COLO668 (cell line): ENCODE data around the gene CRB1.
A peak's percentile ranks its signal among the peaks of the same experiment; 100 is the strongest.
"Not testable (repeated sequence)": the region's sequence is repeated elsewhere in the genome, so short reads cannot be mapped to it uniquely, and the experiment has no call there.

Experiments used
- DNase-seq: peaks from one replicate; lab custom pipeline; 2025; ENCODE audit not compliant: unreplicated experiment; lab: John Stamatoyannopoulos, UW

Gene CRB1

DNA sequence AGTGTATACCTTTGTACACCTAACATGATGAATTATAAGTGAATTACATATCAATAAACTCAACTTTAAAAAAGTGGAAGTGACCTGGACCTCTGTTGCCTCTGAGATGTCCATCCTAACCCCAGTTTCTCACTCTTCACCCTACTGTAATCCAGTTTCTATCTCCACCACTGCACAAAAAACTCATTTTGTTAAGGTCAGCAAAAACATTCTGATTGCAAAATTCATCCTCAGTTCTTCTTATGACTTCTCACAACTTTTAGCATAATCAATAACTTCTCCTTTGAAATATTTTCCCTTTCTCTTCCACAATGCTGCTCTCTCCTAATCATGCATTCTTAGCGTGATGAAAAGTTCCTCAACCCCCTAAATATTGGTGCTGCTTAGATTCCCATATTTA is 129.8 kb downstream of the CRB1 start:
- DNase-seq = no peak

GRCh38 chr1:197399755-197400521 is 131.9 kb downstream of the CRB1 start:
- DNase-seq = peak; percentile 10

DNA sequence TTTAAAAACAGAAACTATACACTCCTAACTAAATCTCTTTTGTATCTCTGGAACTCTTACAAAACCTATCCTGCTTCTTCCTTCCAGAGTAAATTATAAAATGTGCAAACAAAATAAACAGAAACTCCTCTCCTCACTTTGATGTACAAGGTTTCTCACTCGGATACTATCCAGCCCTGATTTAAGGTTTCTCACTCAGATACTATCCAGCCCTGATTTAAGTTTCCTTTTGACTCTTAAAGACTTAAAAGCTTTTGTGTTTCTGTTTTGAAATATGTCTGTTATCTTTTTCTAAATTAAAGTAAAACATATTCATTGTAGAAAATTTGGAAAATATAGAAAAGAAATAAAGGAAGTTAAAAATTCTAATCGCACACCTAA is 132.5 kb downstream of the CRB1 start:
- DNase-seq = no peak

- no peak for DNase-seq
These were observed 134.1 kb downstream of the CRB1 start for GRCh38 chr1:197402189-197402588.

DNA sequence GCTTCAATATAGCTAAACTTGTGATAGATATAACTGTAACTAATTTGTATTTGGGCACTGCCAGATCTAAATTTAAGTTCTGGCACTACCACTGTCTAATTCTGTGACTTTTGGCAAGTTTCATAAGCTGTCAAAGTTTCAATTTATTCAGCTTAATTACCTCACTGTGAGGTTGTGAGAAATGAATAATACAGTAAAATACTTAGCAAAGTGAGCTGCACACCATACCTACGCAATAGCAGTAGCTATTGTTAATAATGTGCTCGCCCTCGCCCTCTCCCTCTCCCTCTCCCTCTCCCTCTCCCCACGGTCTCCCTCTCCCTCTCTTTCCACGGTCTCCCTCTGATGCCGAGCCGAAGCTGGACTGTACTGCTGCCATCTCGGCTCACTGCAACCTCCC is 136.7 kb downstream of the CRB1 start:
- DNase-seq = not testable (repeated sequence)

DNA sequence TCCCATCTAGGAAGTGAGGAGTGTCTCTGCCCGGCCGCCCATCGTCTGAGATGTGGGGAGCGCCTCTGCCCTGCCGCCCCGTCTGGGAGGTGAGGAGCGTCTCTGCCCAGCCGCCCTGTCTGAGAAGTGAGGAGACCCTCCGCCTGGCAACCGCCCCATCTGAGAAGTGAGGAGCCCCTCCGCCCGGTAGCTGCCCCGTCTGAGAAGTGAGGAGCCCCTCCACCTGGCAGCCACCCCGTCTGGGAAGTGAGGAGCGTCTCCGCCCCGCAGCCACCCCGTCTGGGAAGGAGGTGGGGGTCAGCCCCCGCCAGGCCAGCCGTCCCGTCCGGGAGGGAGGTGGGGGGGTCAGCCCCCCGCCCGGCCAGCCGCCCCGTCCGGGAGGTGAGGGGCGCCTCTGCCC is 137.6 kb downstream of the CRB1 start:
- DNase-seq = not testable (repeated sequence)

GRCh38 chr1:197413564-197413963 is 145.5 kb downstream of the CRB1 start:
- DNase-seq = no peak

- DNase-seq = no peak
These were observed 147.2 kb downstream of the CRB1 start for GRCh38 chr1:197415221-197415620.

GRCh38 chr1:197418693-197419092 is 150.6 kb downstream of the CRB1 start:
- DNase-seq = no peak

GRCh38 chr1:197422993-197423392 is 154.9 kb downstream of the CRB1 start:
- no peak for DNase-seq

DNA sequence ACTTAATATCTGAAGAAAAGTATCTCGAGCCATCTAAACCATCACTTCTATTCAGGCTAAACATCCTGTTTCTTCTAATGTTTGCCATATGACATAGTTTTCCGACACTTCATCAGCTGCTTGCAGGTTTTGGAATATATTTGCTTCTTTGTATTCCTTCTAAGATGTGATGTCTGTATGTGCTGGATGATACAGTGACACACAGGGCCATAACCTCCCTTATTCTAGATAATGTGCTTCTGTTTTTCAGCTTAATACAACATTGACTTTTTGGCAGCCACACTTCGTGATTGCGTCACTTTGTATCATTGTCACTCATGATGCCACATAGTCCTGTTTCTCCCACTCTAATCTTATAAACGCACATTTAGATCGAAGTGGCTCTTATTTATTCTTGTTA is 156.3 kb downstream of the CRB1 start:
- DNase-seq = no peak

- DNase-seq = no peak
These were observed 161.3 kb downstream of the CRB1 start for GRCh38 chr1:197429372-197429771.

DNA sequence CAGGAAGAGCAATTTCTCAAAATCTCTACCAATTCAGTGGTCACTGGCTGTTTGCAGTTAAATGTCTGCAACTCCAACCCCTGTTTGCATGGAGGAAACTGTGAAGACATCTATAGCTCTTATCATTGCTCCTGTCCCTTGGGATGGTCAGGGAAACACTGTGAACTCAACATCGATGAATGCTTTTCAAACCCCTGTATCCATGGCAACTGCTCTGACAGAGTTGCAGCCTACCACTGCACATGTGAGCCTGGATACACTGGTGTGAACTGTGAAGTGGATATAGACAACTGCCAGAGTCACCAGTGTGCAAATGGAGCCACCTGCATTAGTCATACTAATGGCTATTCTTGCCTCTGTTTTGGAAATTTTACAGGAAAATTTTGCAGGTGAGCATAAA is 167.2 kb downstream of the CRB1 start:
- no peak for DNase-seq

GRCh38 chr1:197437601-197438000 is 169.5 kb downstream of the CRB1 start:
- no peak for DNase-seq

- no peak for DNase-seq
These were observed 170.1 kb downstream of the CRB1 start for GRCh38 chr1:197438010-197438790.

DNA sequence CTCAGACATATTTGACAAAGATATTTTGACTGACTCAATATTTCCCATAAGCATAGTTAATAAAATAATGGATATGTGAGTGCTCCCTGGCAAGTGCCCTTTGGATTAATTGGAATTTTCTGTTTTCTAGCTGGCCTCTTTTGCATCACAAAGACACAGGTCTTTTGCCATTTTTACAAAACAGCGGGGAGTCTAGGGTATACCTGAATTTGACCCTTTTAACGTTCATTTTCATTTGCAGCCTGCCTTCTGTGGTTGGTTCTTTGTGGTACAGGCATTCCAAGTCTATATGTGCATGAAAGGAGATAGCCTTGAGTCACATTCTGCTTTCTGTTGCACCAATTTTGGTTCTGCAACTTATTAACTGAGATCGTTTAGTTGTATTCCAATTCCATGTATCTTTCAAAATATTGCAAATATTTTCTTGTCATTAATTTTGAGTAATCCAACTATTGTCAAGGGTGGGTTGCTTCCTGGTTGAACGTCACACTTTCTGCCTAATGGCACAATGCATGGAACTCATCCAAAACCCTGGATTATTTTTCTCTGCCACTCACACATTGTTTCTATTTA is 171.7 kb downstream of the CRB1 start:
- no peak for DNase-seq

- no peak for DNase-seq
These were observed 172.7 kb downstream of the CRB1 start for GRCh38 chr1:197440715-197441114.

- no peak for DNase-seq
These were observed 174.0 kb downstream of the CRB1 start for GRCh38 chr1:197441999-197442414.

- DNase-seq = no peak
These were observed 176.7 kb downstream of the CRB1 start for GRCh38 chr1:197444755-197445154.

DNA sequence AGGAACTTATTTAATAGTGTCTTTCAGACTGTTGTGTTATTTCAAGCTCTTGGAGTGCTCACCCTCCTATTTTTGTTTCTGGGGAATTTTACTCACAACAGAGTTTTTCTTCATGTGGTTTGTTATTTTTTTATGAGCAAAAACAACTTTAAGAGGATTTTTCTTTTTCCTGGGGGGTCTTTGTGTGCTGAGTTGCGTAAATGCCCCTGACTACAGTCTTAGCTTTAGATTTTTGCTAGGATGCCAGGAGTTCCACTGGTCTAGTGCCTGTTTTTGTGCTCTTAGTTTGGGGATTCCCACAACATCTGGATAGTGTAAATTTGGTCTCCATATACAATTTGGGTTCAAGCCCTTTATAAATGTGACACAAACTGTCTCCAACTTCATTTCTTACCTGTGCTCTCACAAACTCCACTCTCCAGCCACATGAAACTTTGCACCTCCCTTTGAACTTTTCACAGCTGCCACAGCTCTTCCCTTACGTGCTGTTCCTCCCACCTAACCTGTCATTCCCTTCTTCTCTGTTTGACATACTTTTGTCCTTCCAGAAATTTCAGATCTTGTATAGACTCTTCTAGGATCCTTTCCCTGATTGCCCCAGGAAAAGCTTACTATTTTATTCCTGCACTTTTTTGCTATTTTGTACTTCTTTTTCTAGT is 180.2 kb downstream of the CRB1 start:
- DNase-seq = no peak

DNA sequence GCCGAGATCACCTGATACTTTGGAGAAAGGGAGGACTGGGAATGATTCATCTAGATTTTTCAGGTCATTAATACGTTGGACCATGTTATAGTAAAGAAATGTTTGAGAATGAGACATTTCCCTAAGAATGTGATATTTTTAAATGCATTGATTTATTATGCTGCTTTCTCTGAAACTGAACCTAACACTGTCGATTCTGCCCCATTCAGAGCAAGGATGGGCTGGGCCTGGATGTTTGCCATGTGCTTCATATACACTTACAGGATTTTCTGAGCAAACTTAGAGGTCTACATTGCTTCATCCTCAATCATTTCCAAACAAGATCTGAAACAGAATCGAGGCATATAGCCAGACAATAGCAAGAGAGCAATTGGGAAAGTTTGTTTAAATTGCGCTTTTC is 183.3 kb downstream of the CRB1 start:
- DNase-seq = no peak
